IMR-90 (cell line): ENCODE measurements around the gene ARHGDIA. TPM values are rescaled to one million over a fixed set of nuclear protein-coding genes. Genes with fewer than 3 reads are reported as not detected.

Experiments used
- ATAC-seq: fragments of 200-7000 bp; cut with Tn5 transposase; 2 replicates; pipeline ENCODE4 v1.9.1; 2020; ENCODE audit warnings: low read depth, mild to moderate bottlenecking, moderate library complexity
- BruUV-seq: library from RNA; stranded (reverse); fragments of 400-500 nt; replicated peaks from 2 replicates; lab custom pipeline; 2021; lab: Mats Ljungman, UMichigan
- CTCF ChIA-PET: fragments of 300-600 bp; formaldehyde crosslinking; extraction: SDS; loops from one replicate; lab custom pipeline; 2021; ENCODE audit warnings: antibody characterized with exemption; lab: Yijun Ruan, JAX
- POLR2A ChIA-PET: fragments of 300-600 bp; sonication (Branson Sonifier 250); formaldehyde crosslinking; loops from one replicate; lab custom pipeline; 2022; ENCODE audit warnings: antibody characterized with exemption; ENCODE audit not compliant: unreplicated experiment; lab: Charles Lee
- DNase-seq: peaks from one replicate; pipeline ENCODE4 v3.0.0; 2013
- H2AFZ ChIP-seq: replicated peaks from 2 replicates; pipeline ENCODE3; 2013; ENCODE audit warnings: low read length, mild to moderate bottlenecking; ENCODE audit not compliant: poor library complexity
- H2AK5ac ChIP-seq: 2 replicates; pipeline ENCODE4 v1.6.1; 2013; ENCODE audit warnings: low read depth, low read length, inconsistent platforms
- H2AK9ac ChIP-seq: replicated peaks from 2 replicates; pipeline ENCODE3; 2013; ENCODE audit warnings: mild to moderate bottlenecking, low read depth, low read length, moderate library complexity; ENCODE audit not compliant: poor library complexity
- H2BK120ac ChIP-seq: 2 replicates; pipeline ENCODE4 v1.6.1; 2013; ENCODE audit warnings: low read depth, low read length, inconsistent platforms
- H2BK15ac ChIP-seq: 3 replicates; pipeline ENCODE4 v1.6.1; 2013; ENCODE audit warnings: low read depth, low read length, inconsistent platforms
- H2BK20ac ChIP-seq: 2 replicates; pipeline ENCODE4 v1.6.1; 2013; ENCODE audit warnings: low read depth, mild to moderate bottlenecking, inconsistent platforms, low read length, moderate library complexity
- H2BK5ac ChIP-seq: 2 replicates; pipeline ENCODE4 v1.6.1; 2013; ENCODE audit warnings: mild to moderate bottlenecking, low read depth, low read length, inconsistent platforms; ENCODE audit not compliant: poor library complexity, severe bottlenecking
- H3K14ac ChIP-seq: replicated peaks from 2 replicates; pipeline ENCODE4 v1.6.1; 2013; ENCODE audit warnings: low read depth, low read length, inconsistent platforms
- H3K18ac ChIP-seq: 2 replicates; pipeline ENCODE4 v1.6.1; 2013; ENCODE audit warnings: low read depth, low read length, control low read depth
- H3K23ac ChIP-seq: 2 replicates; pipeline ENCODE4 v1.6.1; 2013; ENCODE audit warnings: low read depth, low read length, inconsistent platforms
- H3K27ac ChIP-seq: 2 replicates; pipeline ENCODE4 v1.5.1; 2013; ENCODE audit warnings: mild to moderate bottlenecking, control low read depth, low read length; ENCODE audit not compliant: insufficient read depth
- H3K27me3 ChIP-seq: 2 replicates; pipeline ENCODE4 v1.6.1; 2013; ENCODE audit warnings: low read length; ENCODE audit not compliant: control insufficient read depth, insufficient read depth
- H3K36me3 ChIP-seq: 2 replicates; pipeline ENCODE4 v1.6.1; 2013; ENCODE audit warnings: low read length, mixed read lengths; ENCODE audit not compliant: control insufficient read depth, insufficient read depth
- H3K4ac ChIP-seq: 2 replicates; pipeline ENCODE4 v1.6.1; 2013; ENCODE audit warnings: low read depth, low read length, inconsistent platforms
- H3K4me1 ChIP-seq: 2 replicates; pipeline ENCODE4 v1.6.1; 2013; ENCODE audit warnings: low read length, mixed read lengths; ENCODE audit not compliant: control insufficient read depth, insufficient read depth
- H3K4me2 ChIP-seq: 2 replicates; pipeline ENCODE4 v1.6.1; 2013; ENCODE audit warnings: low read depth, mild to moderate bottlenecking, control low read depth, low read length, moderate library complexity
- H3K4me3 ChIP-seq: 2 replicates; pipeline ENCODE4 v1.5.1; 2013; ENCODE audit warnings: low read depth, mild to moderate bottlenecking, control low read depth, low read length, moderate library complexity; ENCODE audit not compliant: insufficient read depth
- H3K56ac ChIP-seq: 2 replicates; pipeline ENCODE4 v1.6.1; 2013; ENCODE audit warnings: low read length, inconsistent platforms; ENCODE audit not compliant: insufficient read depth; ENCODE audit errors: extremely low read depth
- H3K79me1 ChIP-seq, 2 experiments: 2 replicates each; pipeline ENCODE4 v1.6.1; 2013; ENCODE audit warnings: low read length in 2 of 2, inconsistent platforms in 1 of 2, low read depth in 1 of 2
- H3K9ac ChIP-seq: 2 replicates; pipeline ENCODE4 v1.6.1; 2013; ENCODE audit warnings: low read depth, low read length, control low read depth
- H3K9me1 ChIP-seq: 2 replicates; pipeline ENCODE4 v1.6.1; 2013; ENCODE audit warnings: low read length, inconsistent platforms; ENCODE audit not compliant: insufficient read depth
- H3K9me3 ChIP-seq: 2 replicates; pipeline ENCODE4 v1.6.1; 2013; ENCODE audit warnings: low read length; ENCODE audit not compliant: control insufficient read depth, insufficient read depth
- H4K20me1 ChIP-seq: 2 replicates; pipeline ENCODE4 v1.6.1; 2013; ENCODE audit warnings: low read length, inconsistent platforms; ENCODE audit not compliant: insufficient read depth
- H4K5ac ChIP-seq: 2 replicates; pipeline ENCODE4 v1.6.1; 2013; ENCODE audit warnings: mild to moderate bottlenecking, low read depth, low read length, control low read depth
- H4K8ac ChIP-seq, 2 experiments: 2 replicates each; pipeline ENCODE4 v1.6.1; 2013; ENCODE audit warnings: low read depth in 2 of 2, low read length in 2 of 2, control low read depth in 1 of 2, inconsistent platforms in 1 of 2
- H4K91ac ChIP-seq: 2 replicates; pipeline ENCODE4 v1.6.1; 2013; ENCODE audit warnings: low read depth, low read length, inconsistent platforms; ENCODE audit not compliant: insufficient read depth
- BHLHE40 ChIP-seq: fragments of 150-350 bp; IDR thresholded peaks from 2 replicates; pipeline ENCODE4 v1.6.1; 2016; ENCODE audit warnings: mild to moderate bottlenecking, low read depth, low read length
- CEBPB ChIP-seq: IDR thresholded peaks from 2 replicates; pipeline ENCODE4 v1.6.1; 2012; ENCODE audit warnings: low read depth, low read length, improper control_type of control experiment
- CHD1 ChIP-seq: IDR thresholded peaks from 2 replicates; pipeline ENCODE4 v1.6.1; 2012; ENCODE audit warnings: low read depth, low read length, improper control_type of control experiment
- FOS ChIP-seq: fragments of 150-350 bp; IDR thresholded peaks from 2 replicates; pipeline ENCODE4 v1.6.1; 2016; ENCODE audit warnings: low read depth, low read length
- MAZ ChIP-seq: IDR thresholded peaks from 2 replicates; pipeline ENCODE4 v1.6.1; 2012; ENCODE audit warnings: low read depth, mild to moderate bottlenecking, low read length, improper control_type of control experiment, moderate library complexity, borderline replicate concordance
- RFX5 ChIP-seq: IDR thresholded peaks from 2 replicates; pipeline ENCODE4 v1.8.0; 2012; ENCODE audit warnings: low read depth, mild to moderate bottlenecking, low read length, moderate library complexity
- SMC3 ChIP-seq: fragments of 150-350 bp; IDR thresholded peaks from 2 replicates; pipeline ENCODE4 v1.6.1; 2016; ENCODE audit warnings: low read depth, mild to moderate bottlenecking, antibody characterized with exemption, low read length, moderate library complexity
- WGBS, 2 experiments: methylation state at CpG; one replicate each; pipeline versions ENCODE4 v1.1.5 to v1.1.7; 2013; ENCODE audit warnings: missing lambda C conversion rate in 2 of 2; ENCODE audit not compliant: insufficient read length in 1 of 2; ENCODE audit errors: extremely low coverage in 2 of 2; 5-methylcytosine and 5-hydroxymethylcytosine counted together
- dilution Hi-C: fragments of 300-500 bp; cut with HindIII; formaldehyde crosslinking; loops from one replicate; pipeline ENCODE4 v1.14.3; 2018; ENCODE audit warnings: low sequenced_read_pairs; ENCODE audit not compliant: unreplicated experiment
- in situ Hi-C: fragments of 300-500 bp; cut with MboI; formaldehyde crosslinking; loops from 3 replicates; pipeline ENCODE4 v1.14.3; 2019; ENCODE audit warnings: low sequenced_read_pairs, inconsistent platforms, mixed read lengths
- intact Hi-C: fragments of 100-400 bp; cut with micrococcal nuclease; formaldehyde crosslinking; loops from 2 replicates; pipeline ENCODE4 v1.10.0; 2022
- polyA plus RNA-seq, 3 experiments: library from polyadenylated mRNA; depleted of rRNA; stranded (reverse); fragments of >200 nt; gene quantifications; 2 replicates each; pipeline ENCODE4 v1.2.3, GENCODE V29; 2012; ENCODE audit warnings: low replicate concordance in 1 of 3
- total RNA-seq: library from RNA; depleted of rRNA; stranded (reverse); fragments of >200 nt; gene quantifications from 2 replicates; pipeline ENCODE4 v1.2.3, GENCODE V29; 2012
- TF ChIP-seq, protein P1 (sequence below): conservative IDR thresholded peaks from 2 replicates; pipeline ENCODE4 v1.5.1; 2012; ENCODE audit warnings: mild to moderate bottlenecking, low read depth, low read length, improper control_type of control experiment

ARHGDIA gene
- total and polyA plus RNA-seq, 2 of the 4 experiments (the other 2 are of a cell fraction) = 62.7 to 362 TPM

DNA sequence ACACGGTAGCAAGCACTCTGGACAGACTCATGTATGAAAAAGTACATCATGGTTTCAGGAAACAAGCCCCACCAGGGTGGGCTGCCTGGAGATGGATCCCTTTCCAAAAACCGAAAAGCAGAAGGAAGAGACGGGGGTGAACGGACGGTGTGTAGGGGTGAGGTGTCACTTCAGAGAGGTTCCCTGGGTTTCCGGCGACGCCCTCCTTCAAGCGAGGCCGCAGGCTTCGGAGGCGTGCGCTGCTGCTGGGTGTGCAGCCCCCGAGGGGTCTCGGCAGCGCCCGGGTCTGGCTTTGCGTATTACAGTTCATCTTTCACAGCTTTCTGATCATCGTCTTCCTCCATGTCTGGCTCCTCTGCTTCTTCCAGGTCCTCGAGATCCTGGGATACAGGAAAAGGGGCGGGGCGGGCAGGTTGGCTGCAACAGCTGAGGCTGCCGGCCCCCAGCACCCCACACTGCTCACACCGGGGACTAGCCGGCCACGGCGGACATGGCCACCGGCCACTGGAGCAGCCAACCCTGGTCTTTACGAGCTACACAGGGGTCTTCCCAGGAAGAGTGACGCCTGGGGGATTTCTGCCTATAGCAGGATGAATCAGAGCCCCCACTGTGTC, 27.3 kb downstream of the ARHGDIA start:
- ATAC-seq (no peak), DNase-seq (no peak)
- no peaks in the 10 kb centered on the region for H3K4me1 ChIP-seq
- no peak overlapping the region for H2AFZ ChIP-seq
- H4K91ac ChIP-seq = no peak overlapping the region
- H2BK5ac ChIP-seq = no peak overlapping the region
- H3K56ac ChIP-seq = no peak overlapping the region
- no peak overlapping the region for H4K5ac ChIP-seq
- TF ChIP-seq CEBPB = no peak
- TF ChIP-seq SMC3 = no peak
- no peak for TF ChIP-seq RFX5
- TF ChIP-seq BHLHE40 = no peak
- TF ChIP-seq, protein P1, sequence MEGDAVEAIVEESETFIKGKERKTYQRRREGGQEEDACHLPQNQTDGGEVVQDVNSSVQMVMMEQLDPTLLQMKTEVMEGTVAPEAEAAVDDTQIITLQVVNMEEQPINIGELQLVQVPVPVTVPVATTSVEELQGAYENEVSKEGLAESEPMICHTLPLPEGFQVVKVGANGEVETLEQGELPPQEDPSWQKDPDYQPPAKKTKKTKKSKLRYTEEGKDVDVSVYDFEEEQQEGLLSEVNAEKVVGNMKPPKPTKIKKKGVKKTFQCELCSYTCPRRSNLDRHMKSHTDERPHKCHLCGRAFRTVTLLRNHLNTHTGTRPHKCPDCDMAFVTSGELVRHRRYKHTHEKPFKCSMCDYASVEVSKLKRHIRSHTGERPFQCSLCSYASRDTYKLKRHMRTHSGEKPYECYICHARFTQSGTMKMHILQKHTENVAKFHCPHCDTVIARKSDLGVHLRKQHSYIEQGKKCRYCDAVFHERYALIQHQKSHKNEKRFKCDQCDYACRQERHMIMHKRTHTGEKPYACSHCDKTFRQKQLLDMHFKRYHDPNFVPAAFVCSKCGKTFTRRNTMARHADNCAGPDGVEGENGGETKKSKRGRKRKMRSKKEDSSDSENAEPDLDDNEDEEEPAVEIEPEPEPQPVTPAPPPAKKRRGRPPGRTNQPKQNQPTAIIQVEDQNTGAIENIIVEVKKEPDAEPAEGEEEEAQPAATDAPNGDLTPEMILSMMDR = no peak
- no peak for TF ChIP-seq FOS
- TF ChIP-seq MAZ = no peak
- TF ChIP-seq CHD1 = no peak
- intact Hi-C loops (no loop called here), in situ Hi-C loops (no loop called here), dilution Hi-C loops (no loop called here)
- POLR2A ChIA-PET = no interaction called here
- peaks cover 46% of the 10 kb centered on the region for H4K20me1 ChIP-seq
- H3K9ac ChIP-seq = no peak overlapping the region
- H2BK15ac ChIP-seq = no peak overlapping the region
- H3K36me3 ChIP-seq = peaks cover 57% of the 10 kb centered on the region
- no peak overlapping the region for H2BK20ac ChIP-seq
- no peak overlapping the region for H4K8ac ChIP-seq
- no peaks in the 10 kb centered on the region for H3K9me3 ChIP-seq
- peaks cover 4 to 29% of the 10 kb centered on the region in 2 experiments; a peak in 3 of 4 replicates for H3K79me1 ChIP-seq
- no peak overlapping the region for H2AK5ac ChIP-seq
- no TSS peak for BruUV-seq
- H3K27me3 ChIP-seq = no peaks in the 10 kb centered on the region
- peak overlapping the region; percentile 42 for H2AK9ac ChIP-seq
- H3K18ac ChIP-seq = no peak overlapping the region
- no peak overlapping the region for H3K27ac ChIP-seq
- H2BK120ac ChIP-seq = no peak overlapping the region
- CTCF ChIA-PET = no interaction called here
- 94% methylated on average over 25 of the region's 30 CpGs; no CpG with 5 or more reads in 1 of the 2 experiments for WGBS, 2 experiments
- no peak overlapping the region for H3K4me2 ChIP-seq
- H3K23ac ChIP-seq = no peak overlapping the region
- no peak overlapping the region for H3K4me3 ChIP-seq
- no peak overlapping the region for H3K4ac ChIP-seq
- H3K14ac ChIP-seq = no peak overlapping the region
- no peaks in the 10 kb centered on the region for H3K9me1 ChIP-seq
